Osteoblast (primary cell): ENCODE data around the gene LGI2. TPM values are rescaled to one million over a fixed set of nuclear protein-coding genes. Genes with fewer than 3 reads are reported as not detected.

Source experiments
- DNase-seq: peaks from one replicate; pipeline ENCODE4 v3.0.0; 2011; ENCODE audit warnings: low spot score, mixed read lengths; ENCODE audit not compliant: insufficient read length; ENCODE audit errors: missing footprints
- H2AFZ ChIP-seq: 2 replicates; pipeline ENCODE4 v1.6.0; 2011; ENCODE audit warnings: mild to moderate bottlenecking, low read length
- H3K27ac ChIP-seq: 2 replicates; pipeline ENCODE4 v1.5.1; 2011; ENCODE audit warnings: mild to moderate bottlenecking, low read depth, low read length, moderate library complexity
- H3K27me3 ChIP-seq: 2 replicates; pipeline ENCODE4 v1.6.0; 2012; ENCODE audit warnings: mild to moderate bottlenecking, control low read depth, inconsistent platforms, low read length, moderate library complexity; ENCODE audit not compliant: insufficient read depth
- H3K36me3 ChIP-seq: 2 replicates; pipeline ENCODE4 v1.5.1; 2011; ENCODE audit warnings: mild to moderate bottlenecking, low read length, control low read depth, moderate library complexity; ENCODE audit not compliant: insufficient read depth
- H3K4me1 ChIP-seq: 2 replicates; pipeline ENCODE4 v1.5.1; 2011; ENCODE audit warnings: mild to moderate bottlenecking, low read length, control low read depth, moderate library complexity; ENCODE audit not compliant: insufficient read depth
- H3K4me2 ChIP-seq: 2 replicates; pipeline ENCODE4 v1.6.0; 2011; ENCODE audit warnings: mild to moderate bottlenecking, low read length; ENCODE audit not compliant: insufficient read depth
- H3K4me3 ChIP-seq: fragments of 200-600 bp; sonication (generic); 3 replicates; pipeline ENCODE4 v1.5.1; 2012; ENCODE audit warnings: mild to moderate bottlenecking, low read length, inconsistent platforms; ENCODE audit not compliant: insufficient read depth
- H3K79me2 ChIP-seq: 2 replicates; pipeline ENCODE4 v1.6.0; 2012; ENCODE audit warnings: mild to moderate bottlenecking, low read length, control low read depth, inconsistent platforms; ENCODE audit not compliant: insufficient read depth
- H3K9me3 ChIP-seq: 2 replicates; pipeline ENCODE4 v1.5.1; 2011; ENCODE audit warnings: low read depth, low read length, control low read depth
- H4K20me1 ChIP-seq: 2 replicates; pipeline ENCODE4 v1.6.0; 2012; ENCODE audit warnings: mild to moderate bottlenecking, low read length, control low read depth; ENCODE audit not compliant: insufficient read depth
- CTCF ChIP-seq: IDR thresholded peaks from 2 replicates; pipeline ENCODE4 v1.5.1; 2011; ENCODE audit warnings: mild to moderate bottlenecking, low read depth, low read length, moderate library complexity; ENCODE audit errors: extremely low read depth
- total RNA-seq: library from RNA; depleted of rRNA; stranded (reverse); fragments of >200 nt; gene quantifications from 2 replicates; pipeline ENCODE4 v1.2.3, GENCODE V29; 2012

LGI2 gene
- under 0.01 TPM in 2 replicates for total RNA-seq

- Histone ChIP-seq H3K4me2 (peak within 1 kb of the TSS; percentile 71), H2AFZ (peak within 1 kb of the TSS; percentile 29), H3K79me2 (no peaks in the 10 kb centered on the region), H3K4me1 (peaks cover 3% of the 10 kb centered on the region), H3K9me3 (no peaks in the 10 kb centered on the region), H3K27ac (no peak within 1 kb of the TSS), H4K20me1 (no peaks in the 10 kb centered on the region), H3K27me3 (peaks cover 53% of the 10 kb centered on the region), H3K36me3 (no peaks in the 10 kb centered on the region), H3K4me3 (peak within 1 kb of the TSS; percentile 56)
- DNase-seq: peak; percentile 93
- no peak for TF ChIP-seq CTCF
These were observed at the start of gene LGI2 for GRCh38 chr4:25030277-25031076. LGI2 (minus strand) TSS chr4:25030946; CDS start chr4:25030693, 253 bp downstream.

GRCh38 chr4:25078523-25078922 is 47.8 kb upstream of the LGI2 start:
- TF ChIP-seq CTCF: no peak
- H3K27me3 ChIP-seq: peaks cover 27% of the 10 kb centered on the region
- no peaks in the 10 kb centered on the region for H4K20me1 ChIP-seq
- no peaks in the 10 kb centered on the region for H3K79me2 ChIP-seq
- H3K36me3 ChIP-seq: no peaks in the 10 kb centered on the region
- no peak overlapping the region for H3K4me3 ChIP-seq
- no peak for DNase-seq
- no peak overlapping the region for H3K27ac ChIP-seq
- H3K4me2 ChIP-seq: no peak overlapping the region
- H2AFZ ChIP-seq: no peak overlapping the region
- no peaks in the 10 kb centered on the region for H3K4me1 ChIP-seq
- H3K9me3 ChIP-seq: no peaks in the 10 kb centered on the region

- no peak for TF ChIP-seq CTCF
- H3K27me3 ChIP-seq: peaks cover 34% of the 10 kb centered on the region
These were observed 46.1 kb upstream of the LGI2 start for GRCh38 chr4:25076625-25077398.

GRCh38 chr4:25075851-25076250 is 45.1 kb upstream of the LGI2 start:
- H3K36me3 ChIP-seq: no peaks in the 10 kb centered on the region
- H3K4me3 ChIP-seq: no peak overlapping the region
- H3K4me2 ChIP-seq: no peak overlapping the region
- no peak for DNase-seq
- H4K20me1 ChIP-seq: no peaks in the 10 kb centered on the region
- no peaks in the 10 kb centered on the region for H3K9me3 ChIP-seq
- H2AFZ ChIP-seq: no peak overlapping the region
- H3K79me2 ChIP-seq: no peaks in the 10 kb centered on the region
- no peak overlapping the region for H3K27ac ChIP-seq
- no peak for TF ChIP-seq CTCF
- H3K4me1 ChIP-seq: no peaks in the 10 kb centered on the region
- H3K27me3 ChIP-seq: peaks cover 30% of the 10 kb centered on the region

More at GRCh38 chr4:25076625-25077398, 46.1 kb upstream of the LGI2 start:
- no peaks in the 10 kb centered on the region for H3K36me3 ChIP-seq
- no peak for DNase-seq
- H3K4me1 ChIP-seq: no peaks in the 10 kb centered on the region
- H3K27ac ChIP-seq: no peak overlapping the region
- no peaks in the 10 kb centered on the region for H3K9me3 ChIP-seq
- no peak overlapping the region for H2AFZ ChIP-seq
- no peak overlapping the region for H3K4me2 ChIP-seq
- H3K4me3 ChIP-seq: no peak overlapping the region
- H4K20me1 ChIP-seq: no peaks in the 10 kb centered on the region
- H3K79me2 ChIP-seq: no peaks in the 10 kb centered on the region
